GM18526 (cell line): ENCODE results near the gene SCARF2.

Experiments
- POLR2A ChIP-seq: IDR thresholded peaks from 3 replicates; pipeline ENCODE4 v1.6.1; 2011; ENCODE audit not compliant: insufficient read length; ENCODE audit errors: extremely low read depth

The SCARF2 gene

DNA sequence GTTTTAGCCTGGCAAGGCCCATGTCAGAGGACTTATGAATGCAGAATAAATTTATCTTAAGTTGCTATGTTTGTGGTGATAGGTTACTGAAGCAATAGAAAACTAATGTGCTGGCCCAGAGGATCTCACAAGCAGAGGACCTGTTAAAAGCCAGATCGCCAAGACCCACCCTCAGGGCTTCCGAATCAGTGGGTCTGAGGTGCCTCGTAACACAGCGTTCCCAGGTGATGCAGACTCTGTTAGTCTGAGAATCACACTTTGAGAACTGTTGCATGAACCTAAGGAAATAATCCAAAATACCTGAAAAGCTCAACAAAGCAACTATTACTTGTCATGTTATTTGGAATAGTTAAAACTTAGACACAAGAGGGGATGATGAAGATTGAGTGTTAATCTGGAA is 6.7 kb upstream of the SCARF2 start:
- no peak for TF ChIP-seq POLR2A

- no peak for TF ChIP-seq POLR2A
These were observed 5.1 kb upstream of the SCARF2 start for GRCh38 chr22:20442485-20443284.

DNA sequence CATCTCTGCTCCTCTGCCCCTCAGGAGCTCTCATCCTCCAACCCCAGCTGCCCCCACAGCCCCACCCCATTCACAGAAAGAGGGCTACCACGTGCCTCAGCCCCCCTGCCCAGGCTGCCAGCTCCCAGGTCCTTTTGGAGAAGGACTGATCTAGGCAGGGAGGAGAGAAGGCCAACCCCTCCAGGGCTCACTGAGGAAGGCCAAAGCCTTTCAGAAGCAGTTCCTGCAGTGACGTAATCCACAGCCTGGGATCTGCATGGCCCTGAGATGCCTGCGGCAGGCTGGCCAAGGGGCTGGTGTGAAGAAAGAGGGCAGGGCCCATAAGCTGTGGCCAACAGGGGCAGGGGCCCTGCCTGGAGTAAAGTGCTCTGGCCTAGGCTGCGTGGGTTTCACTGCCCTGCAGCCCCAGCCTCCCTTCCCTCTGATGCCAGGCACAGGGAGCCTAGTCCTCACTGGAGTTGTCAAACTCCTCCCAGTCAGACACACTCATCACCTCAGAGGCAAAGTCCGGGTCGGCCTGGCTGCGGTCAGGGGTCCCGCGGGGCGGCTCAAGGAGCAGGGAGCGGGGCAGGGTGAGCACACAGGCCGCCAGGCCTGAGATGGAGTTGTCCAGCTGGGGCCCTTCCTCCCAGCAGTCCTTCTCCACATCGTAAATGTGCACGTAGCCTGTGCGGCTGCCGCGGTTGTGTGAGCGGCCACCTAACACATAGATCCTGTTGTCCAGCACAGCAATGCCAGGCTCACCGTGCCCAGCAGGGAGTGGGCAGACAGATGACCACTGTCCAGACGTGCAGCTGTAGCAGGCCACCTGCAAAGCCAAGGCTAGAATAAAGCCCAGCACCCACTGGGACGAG is 4.2 kb upstream of the SCARF2 start:
- no peak for TF ChIP-seq POLR2A

- no peak for TF ChIP-seq POLR2A
These were observed 3.3 kb upstream of the SCARF2 start for GRCh38 chr22:20440637-20441591.

DNA sequence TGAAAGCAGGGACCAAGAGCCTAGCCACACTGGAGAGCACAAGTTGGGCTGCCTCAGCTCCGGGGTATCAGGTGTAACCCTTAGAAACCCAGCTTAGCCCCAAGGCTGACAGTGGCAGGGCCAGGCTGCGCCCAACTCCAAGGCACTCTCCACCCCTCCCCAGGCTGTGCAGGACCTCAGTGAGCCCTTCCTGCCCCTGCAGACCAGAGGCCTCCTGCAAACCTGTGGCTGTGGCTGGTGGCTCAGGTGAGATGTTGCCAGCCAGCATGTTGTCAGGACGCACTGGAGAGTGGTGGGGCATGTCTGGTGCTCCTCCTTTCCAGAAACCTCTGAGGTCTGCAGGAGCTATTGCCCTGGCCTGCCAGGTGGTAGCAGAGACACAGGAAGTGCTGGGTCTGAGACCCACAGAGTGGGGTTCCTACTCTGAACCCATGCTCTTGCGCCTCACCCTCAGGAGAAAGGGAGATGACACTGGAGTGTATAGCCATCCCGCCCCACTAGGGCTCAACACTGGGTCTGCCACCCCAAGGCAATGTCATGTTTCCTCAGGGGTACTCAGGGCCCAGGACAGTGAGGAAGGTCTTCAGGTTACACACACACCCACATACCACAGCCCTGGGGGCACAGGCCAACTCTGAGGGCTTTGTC is 2.4 kb upstream of the SCARF2 start:
- TF ChIP-seq POLR2A = no peak

- TF ChIP-seq POLR2A = no peak
These were observed 1.9 kb upstream of the SCARF2 start for GRCh38 chr22:20439556-20439927.

DNA sequence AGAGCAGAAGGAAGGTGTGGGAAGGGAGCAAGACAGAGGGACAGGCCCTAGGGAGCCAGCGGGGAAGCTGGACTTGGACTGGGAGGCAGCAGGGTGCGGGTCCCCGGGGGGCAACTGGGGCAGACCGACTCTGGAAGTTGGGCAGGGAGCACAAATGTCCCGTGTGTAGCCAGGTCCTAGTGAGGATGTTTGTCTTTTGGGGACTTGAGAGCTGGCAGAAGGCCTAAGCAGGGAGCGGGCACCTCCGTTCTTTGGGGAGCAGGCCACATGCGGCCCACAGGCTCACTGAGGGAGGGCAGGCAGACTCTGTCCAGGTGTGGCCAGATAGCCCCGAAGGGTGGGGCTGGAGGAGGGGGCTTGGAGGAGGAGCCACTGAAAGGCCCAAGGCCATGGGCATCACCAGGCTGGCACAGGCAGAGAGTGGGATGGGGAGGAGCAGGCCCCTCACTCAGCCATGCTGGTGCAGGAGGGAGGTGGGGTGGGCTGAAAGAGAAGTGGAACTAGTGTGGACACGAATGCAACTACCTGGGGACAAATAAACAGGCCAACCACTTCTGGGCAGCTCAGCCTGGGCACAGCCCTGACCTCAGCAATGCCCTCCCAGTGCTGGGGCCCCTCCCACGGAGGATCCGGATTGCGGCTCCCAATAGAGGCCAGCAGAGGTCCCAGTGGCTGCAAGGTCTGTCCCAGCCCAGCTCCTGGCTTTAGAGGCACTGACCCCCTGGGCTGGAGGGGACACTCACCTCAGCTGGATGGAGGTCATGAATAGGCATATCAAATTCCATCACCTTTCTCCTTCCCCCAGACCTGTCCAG is 1.3 kb upstream of the SCARF2 start:
- TF ChIP-seq POLR2A = no peak

DNA sequence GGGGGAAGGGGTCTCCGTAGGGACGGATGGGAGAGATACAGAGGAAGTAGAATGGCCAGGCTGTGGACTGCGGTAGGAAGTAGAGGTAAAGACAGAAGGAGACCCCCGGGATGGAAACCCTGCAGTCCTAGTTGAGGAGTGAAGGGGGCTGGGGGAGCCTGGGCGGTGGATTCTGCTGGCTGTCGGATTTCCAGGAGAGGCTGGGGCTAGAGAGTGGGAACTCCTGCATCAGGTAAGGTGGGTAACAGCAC is 727 bp upstream of the SCARF2 start:
- TF ChIP-seq POLR2A = no peak

DNA sequence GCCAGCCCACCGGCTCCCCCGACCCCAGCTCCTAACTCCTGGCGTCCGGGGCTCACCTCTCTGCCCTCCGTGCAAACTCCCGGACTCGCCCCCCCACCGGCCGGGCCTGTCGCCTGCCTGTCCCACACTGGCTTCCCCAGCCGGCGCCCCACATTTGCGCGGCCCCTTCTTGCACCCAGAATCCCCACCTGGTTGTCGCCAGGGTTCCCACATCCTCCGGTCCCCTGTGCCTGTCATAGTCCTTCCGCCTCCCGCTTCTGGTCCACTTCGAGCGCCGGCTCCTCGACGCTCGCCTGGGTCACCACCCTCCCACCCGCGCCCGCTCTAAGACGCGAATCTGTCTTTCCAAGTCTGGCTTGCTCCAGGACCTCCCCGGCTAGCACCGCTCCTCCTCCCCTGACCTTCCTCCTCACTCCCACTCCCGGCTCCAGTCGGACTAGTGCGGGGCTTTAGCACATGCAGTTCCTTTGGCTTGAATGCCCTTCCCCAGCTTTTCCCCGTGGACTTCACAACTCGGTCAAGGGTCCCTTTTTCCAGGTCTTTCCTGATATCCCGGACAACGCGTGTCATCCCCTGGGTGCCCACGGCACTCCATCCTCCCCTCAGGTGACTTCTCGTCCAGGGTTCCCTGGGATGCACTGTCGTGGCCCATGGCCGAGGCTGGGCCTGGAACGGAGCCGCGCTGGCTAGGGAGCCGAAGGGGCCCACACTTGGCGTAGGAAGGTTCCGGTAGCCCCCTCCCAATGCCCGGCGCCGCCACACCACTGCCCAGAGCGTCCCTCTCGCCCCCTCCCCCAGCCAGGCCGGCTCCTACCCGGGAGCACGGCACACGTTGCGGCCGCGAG is 635 bp downstream of the SCARF2 start:
- no peak for TF ChIP-seq POLR2A

GRCh38 chr22:20436307-20436767 is 1.3 kb downstream of the SCARF2 start:
- TF ChIP-seq POLR2A = no peak

- no peak for TF ChIP-seq POLR2A
These were observed 2.0 kb downstream of the SCARF2 start for GRCh38 chr22:20435436-20436306.

DNA sequence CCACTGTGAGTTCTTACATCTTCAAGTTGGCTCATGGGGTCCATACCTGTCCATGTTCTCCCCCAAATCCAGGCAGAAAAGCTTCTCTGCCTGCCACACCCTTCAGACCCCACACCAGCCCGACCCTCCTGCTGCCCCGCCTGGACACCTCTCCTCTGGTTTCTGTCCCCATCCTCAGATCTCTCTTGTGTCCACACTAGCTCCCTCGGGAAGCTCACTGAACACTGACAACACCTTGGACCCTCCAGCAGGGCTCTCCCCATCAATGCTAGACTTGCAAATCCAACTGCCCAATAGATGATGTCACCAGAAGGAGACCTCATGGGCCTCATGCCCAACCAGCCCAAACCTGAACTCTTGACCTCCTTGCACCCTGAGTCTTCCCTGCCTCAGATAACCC is 2.9 kb downstream of the SCARF2 start:
- TF ChIP-seq POLR2A = no peak

- TF ChIP-seq POLR2A = no peak
These were observed 3.3 kb downstream of the SCARF2 start for GRCh38 chr22:20434264-20434751.
